Measurements from ENCODE around the gene MYH6.

Gene MYH6

DNA sequence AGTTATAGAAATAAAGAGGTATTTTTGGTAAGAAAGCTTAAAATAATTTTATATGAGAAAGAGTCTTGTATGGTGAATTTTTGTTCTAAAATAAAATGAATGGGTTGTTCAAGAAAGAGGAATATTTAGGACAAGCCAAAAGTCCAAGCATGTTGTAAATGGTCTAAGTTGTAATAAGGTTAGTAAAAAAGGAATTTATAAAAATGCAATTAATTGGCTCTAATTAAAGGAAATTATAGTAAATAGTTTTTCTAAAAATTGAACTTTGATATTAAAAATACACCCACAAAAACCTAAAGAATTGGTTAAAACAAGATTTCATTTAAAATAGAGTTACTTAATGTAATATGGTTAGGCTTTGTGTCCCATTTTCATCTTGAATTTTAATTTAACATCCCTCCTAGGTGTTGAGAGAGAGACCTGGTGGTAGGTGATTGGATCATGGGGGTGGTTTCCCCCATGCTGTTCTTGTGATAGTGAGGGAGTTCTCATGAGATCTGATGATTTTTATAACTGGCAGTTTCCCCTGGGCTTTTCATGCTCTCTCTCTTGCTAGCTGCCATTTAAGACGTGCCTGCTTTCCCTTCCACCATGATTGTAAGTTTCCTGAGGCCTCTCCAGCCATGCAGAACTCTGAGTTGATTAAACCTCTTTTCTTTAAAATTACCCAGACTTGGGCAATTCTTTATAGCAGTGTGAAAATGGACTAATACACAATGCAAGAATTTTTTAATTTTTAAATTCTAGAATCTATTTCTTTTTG is 68.4 kb downstream of the MYH6 start:
- TF ChIP-seq, protein P1, sequence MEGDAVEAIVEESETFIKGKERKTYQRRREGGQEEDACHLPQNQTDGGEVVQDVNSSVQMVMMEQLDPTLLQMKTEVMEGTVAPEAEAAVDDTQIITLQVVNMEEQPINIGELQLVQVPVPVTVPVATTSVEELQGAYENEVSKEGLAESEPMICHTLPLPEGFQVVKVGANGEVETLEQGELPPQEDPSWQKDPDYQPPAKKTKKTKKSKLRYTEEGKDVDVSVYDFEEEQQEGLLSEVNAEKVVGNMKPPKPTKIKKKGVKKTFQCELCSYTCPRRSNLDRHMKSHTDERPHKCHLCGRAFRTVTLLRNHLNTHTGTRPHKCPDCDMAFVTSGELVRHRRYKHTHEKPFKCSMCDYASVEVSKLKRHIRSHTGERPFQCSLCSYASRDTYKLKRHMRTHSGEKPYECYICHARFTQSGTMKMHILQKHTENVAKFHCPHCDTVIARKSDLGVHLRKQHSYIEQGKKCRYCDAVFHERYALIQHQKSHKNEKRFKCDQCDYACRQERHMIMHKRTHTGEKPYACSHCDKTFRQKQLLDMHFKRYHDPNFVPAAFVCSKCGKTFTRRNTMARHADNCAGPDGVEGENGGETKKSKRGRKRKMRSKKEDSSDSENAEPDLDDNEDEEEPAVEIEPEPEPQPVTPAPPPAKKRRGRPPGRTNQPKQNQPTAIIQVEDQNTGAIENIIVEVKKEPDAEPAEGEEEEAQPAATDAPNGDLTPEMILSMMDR (conservative IDR thresholded peaks at IDR 0.05; ENCODE audit: low read depth, low read length) = no peak
- DNase-seq (ENCODE audit: low read depth) = no peak
- no peak overlapping the region for H3K4me3 ChIP-seq (ENCODE audit: low read depth, low read length)

DNA sequence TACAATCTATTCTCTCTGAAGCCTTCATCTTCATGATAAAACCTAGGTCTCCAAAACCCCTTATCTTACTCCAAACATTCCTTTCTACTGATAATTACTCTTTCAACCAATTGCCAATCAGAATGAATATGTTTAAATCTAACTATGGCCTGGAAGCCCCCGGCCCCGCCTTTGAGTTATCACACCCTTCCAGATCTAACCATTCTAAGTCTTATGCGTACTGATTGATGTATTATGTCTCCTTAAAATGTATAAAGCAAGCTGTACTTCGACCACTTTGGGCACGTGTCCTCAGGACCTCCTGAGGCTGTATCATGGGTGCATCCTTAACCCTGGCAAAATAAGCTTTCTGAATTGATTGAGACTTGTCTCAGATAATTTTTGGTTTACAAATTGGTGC is 72.5 kb downstream of the MYH6 start:
- no peak overlapping the region for H3K4me3 ChIP-seq (ENCODE audit: low read depth, low read length)
- no peak for DNase-seq (ENCODE audit: low read depth)
- TF ChIP-seq, protein P1 (conservative IDR thresholded peaks at IDR 0.05; ENCODE audit: low read depth, low read length) = no peak
